Uterus (tissue), 4 donors: Measurements from ENCODE around the gene ZNF268. TPM values are rescaled to one million over a fixed set of nuclear protein-coding genes. Genes with fewer than 3 reads are reported as not detected.
"Not testable (repeated sequence)": the region's sequence is repeated elsewhere in the genome, so short reads cannot be mapped to it uniquely, and the experiment has no call there.

Source experiments
- DNase-seq, 2 donors: peaks; one replicate each; pipeline ENCODE4 v3.0.0-alpha.2; 2019 to 2020
- H3K27ac ChIP-seq, 2 donors: fragments of 200-600 bp; sonication (generic); 1 replicate in 1 of 2; 2 replicates in 1 of 2; pipeline ENCODE4 v1.5.1; 2016 to 2018
- H3K27me3 ChIP-seq, 2 donors: fragments of 200-600 bp; sonication (generic); one replicate each; pipeline ENCODE4 v1.5.1; 2018 to 2019; ENCODE audit warnings: control low read depth in 1 of 2
- H3K36me3 ChIP-seq, 2 donors: fragments of 200-600 bp; sonication (generic); one replicate each; pipeline ENCODE4 v1.5.1; 2019; ENCODE audit warnings: control low read depth in 1 of 2
- H3K4me1 ChIP-seq, 2 donors: fragments of 200-600 bp; sonication (generic); one replicate each; pipeline ENCODE4 v1.5.1; 2018 to 2019; ENCODE audit warnings: control low read depth in 1 of 2
- H3K4me3 ChIP-seq, 2 donors: fragments of 200-600 bp; sonication (generic); 1 replicate in 1 of 2; 2 replicates in 1 of 2; pipeline ENCODE4 v1.5.1; 2018 to 2019; ENCODE audit warnings: mild to moderate bottlenecking in 1 of 2
- H3K9me3 ChIP-seq, 2 donors: fragments of 200-600 bp; sonication (generic); one replicate each; pipeline ENCODE4 v1.5.1; 2019; ENCODE audit warnings: control low read depth in 1 of 2
- CTCF ChIP-seq, 4 experiments: fragments of 200-600 bp in 2 of 4; fragments of 450-650 bp in 2 of 4; sonication (generic) in 2 of 4; IDR thresholded peaks; one replicate each; pipeline ENCODE4 v1.5.1; 2016 to 2019; ENCODE audit warnings: antibody characterized with exemption in 4 of 4, mild to moderate bottlenecking in 2 of 4, moderate library complexity in 1 of 4
- POLR2A ChIP-seq, 2 donors: fragments of 450-650 bp; IDR thresholded peaks; one replicate each; pipeline ENCODE4 v1.6.1; 2016; ENCODE audit warnings: antibody characterized with exemption in 2 of 2, mild to moderate bottlenecking in 1 of 2, moderate library complexity in 1 of 2
- intact Hi-C: fragments of 100-400 bp; cut with DNase I; formaldehyde crosslinking; loops from one replicate; pipeline ENCODE4 v1.15.1; 2023; ENCODE audit warnings: low total_unique reads
- total RNA-seq, 4 donors: library from RNA; depleted of rRNA in 3 of 4; stranded (reverse); fragments of >200 nt in 3 of 4; gene quantifications; one replicate each; pipeline versions ENCODE4 v1.1.0 to v1.2.4, GENCODE V29; 2014 to 2023
- donor health status: DM: yes; HTN: yes; CAD: no.

Gene ZNF268
- total RNA-seq, 4 donors from 2014 or later, result 2.1 to 80.9 (median 23.8) TPM

GRCh38 chr12:133234971-133235370, 53.7 kb downstream of the ZNF268 start:
- DNase-seq, result no peak
- no peaks in the 10 kb centered on the region for H3K9me3 ChIP-seq
- no peak overlapping the region for H3K4me3 ChIP-seq
- intact Hi-C loops, result no loop called here
- no peaks in the 10 kb centered on the region for H3K4me1 ChIP-seq
- H3K36me3 ChIP-seq, result no peaks in the 10 kb centered on the region
- H3K27me3 ChIP-seq, result no peaks in the 10 kb centered on the region
- TF ChIP-seq CTCF (IDR thresholded peaks at IDR 0.05), result no peak
- TF ChIP-seq POLR2A (IDR thresholded peaks at IDR 0.05), result no peak
- no peak overlapping the region for H3K27ac ChIP-seq

- no peaks in the 10 kb centered on the region for H3K36me3 ChIP-seq
- no peak for DNase-seq
- no peak within 1 kb of the TSS for H3K27ac ChIP-seq
- H3K27me3 ChIP-seq, result no peaks in the 10 kb centered on the region
- no peak within 1 kb of the TSS for H3K4me3 ChIP-seq
- H3K9me3 ChIP-seq, result no peaks in the 10 kb centered on the region
- no peak for TF ChIP-seq POLR2A (IDR thresholded peaks at IDR 0.05)
- no peak for TF ChIP-seq CTCF (IDR thresholded peaks at IDR 0.05)
- H3K4me1 ChIP-seq, result no peaks in the 10 kb centered on the region
- intact Hi-C loops, result no loop called here
Observed at GRCh38 chr12:133235401-133236112, 54.3 kb downstream of the ZNF268 start, which contains the start of gene ANHX. ANHX (minus strand) TSS chr12:133235877; CDS start chr12:133234356, 1,521 bp downstream.

- TF ChIP-seq POLR2A (IDR thresholded peaks at IDR 0.05) (no peak), CTCF (IDR thresholded peaks at IDR 0.05) (no peak)
- DNase-seq, result no peak
- intact Hi-C loops, result no loop called here
- no peaks in the 10 kb centered on the region for H3K4me1 ChIP-seq
- H3K36me3 ChIP-seq, result no peaks in the 10 kb centered on the region
- no peak overlapping the region for H3K27ac ChIP-seq
- no peak overlapping the region for H3K4me3 ChIP-seq
- H3K27me3 ChIP-seq, result no peaks in the 10 kb centered on the region
- H3K9me3 ChIP-seq, result no peaks in the 10 kb centered on the region
Observed at GRCh38 chr12:133236144-133236543, 54.8 kb downstream of the ZNF268 start.

- TF ChIP-seq POLR2A (IDR thresholded peaks at IDR 0.05) (no peak), CTCF (IDR thresholded peaks at IDR 0.05) (no peak)
- Histone ChIP-seq H3K36me3 (no peaks in the 10 kb centered on the region), H3K27me3 (no peaks in the 10 kb centered on the region), H3K27ac (no peak overlapping the region), H3K4me1 (no peaks in the 10 kb centered on the region), H3K9me3 (no peaks in the 10 kb centered on the region), H3K4me3 (no peak overlapping the region)
- no peak for DNase-seq
- intact Hi-C loops, result no loop called here
Observed at GRCh38 chr12:133236556-133236955, 55.3 kb downstream of the ZNF268 start.

GRCh38 chr12:133251732-133252131, 70.4 kb downstream of the ZNF268 start:
- H3K9me3 ChIP-seq, result no peaks in the 10 kb centered on the region
- H3K27me3 ChIP-seq, result no peaks in the 10 kb centered on the region
- TF ChIP-seq POLR2A (IDR thresholded peaks at IDR 0.05), result no peak
- no peak for TF ChIP-seq CTCF (IDR thresholded peaks at IDR 0.05)
- no peak overlapping the region for H3K27ac ChIP-seq
- H3K4me1 ChIP-seq, result no peaks in the 10 kb centered on the region
- intact Hi-C loops, result no loop called here
- no peak overlapping the region for H3K4me3 ChIP-seq
- no peak for DNase-seq
- no peaks in the 10 kb centered on the region for H3K36me3 ChIP-seq

- intact Hi-C loops, result not testable (repeated sequence)
Observed at GRCh38 chr12:133255833-133256232, 74.5 kb downstream of the ZNF268 start.

More at GRCh38 chr12:133255833-133256232, 74.5 kb downstream of the ZNF268 start:
- H3K36me3 ChIP-seq, H3K4me3 ChIP-seq, H3K27me3 ChIP-seq, H3K27ac ChIP-seq, H3K9me3 ChIP-seq, DNase-seq, H3K4me1 ChIP-seq: not testable (repeated sequence)
